Endothelial cell of umbilical vein (primary cell): ENCODE measurements around the gene PLEKHG3. TPM values are rescaled to one million over a fixed set of nuclear protein-coding genes. Genes with fewer than 3 reads are reported as not detected.

ENCODE experiments used
- BruUV-seq: library from RNA; stranded (reverse); fragments of 400-500 nt; replicated peaks from 2 replicates; lab custom pipeline; 2021; lab: Mats Ljungman, UMichigan
- CTCF ChIA-PET: fragments of 300-600, 350-600 bp; sonication (Branson Sonifier 250); formaldehyde crosslinking; loops from one replicate; lab custom pipeline; 2021; ENCODE audit warnings: antibody characterized with exemption, inconsistent platforms; lab: Charles Lee
- POLR2A ChIA-PET: fragments of 300-600, 350-600 bp; sonication (Branson Sonifier 250); formaldehyde crosslinking; loops from one replicate; lab custom pipeline; 2021; ENCODE audit warnings: antibody characterized with exemption, inconsistent platforms; lab: Charles Lee
- DNase-seq: peaks from one replicate; pipeline ENCODE4 v3.0.0-alpha.2; 2011; ENCODE audit warnings: low read depth, low spot score
- FAIRE-seq: peaks from 2 replicates; lab custom pipeline; 2011; peaks lifted over from hg19 to GRCh38; lab: Jason Lieb, UNC
- H2AFZ ChIP-seq: 2 replicates; pipeline ENCODE4 v1.6.0; 2012; ENCODE audit warnings: low read depth, low read length, control low read depth, inconsistent platforms
- H3K27ac ChIP-seq: 2 replicates; pipeline ENCODE4 v1.5.1; 2011; ENCODE audit warnings: low read depth, mild to moderate bottlenecking, control low read depth, low read length, moderate library complexity; ENCODE audit not compliant: insufficient read depth
- H3K27me3 ChIP-seq, 2 experiments: 2 replicates each; pipeline versions ENCODE4 v1.6.0 to v1.6.1; 2011; ENCODE audit warnings: low read length in 2 of 2, mixed read lengths in 1 of 2; ENCODE audit not compliant: control insufficient read depth in 2 of 2, insufficient read depth in 2 of 2
- H3K36me3 ChIP-seq, 2 experiments: 2 replicates in 1 of 2; 3 replicates in 1 of 2; pipeline ENCODE4 v1.5.1; 2011; ENCODE audit warnings: low read length in 2 of 2, mild to moderate bottlenecking in 1 of 2, moderate library complexity in 1 of 2; ENCODE audit not compliant: control insufficient read depth in 2 of 2, insufficient read depth in 2 of 2; ENCODE audit errors: extremely low read depth in 1 of 2
- H3K4me1 ChIP-seq: 3 replicates; pipeline ENCODE4 v1.5.1; 2011; ENCODE audit warnings: mild to moderate bottlenecking, low read length; ENCODE audit not compliant: control insufficient read depth, insufficient read depth; ENCODE audit errors: extremely low read depth
- H3K4me2 ChIP-seq: 2 replicates; pipeline ENCODE4 v1.6.1; 2011; ENCODE audit warnings: low read length, control low read depth, mixed read lengths; ENCODE audit not compliant: insufficient read depth
- H3K4me3 ChIP-seq, 3 experiments: fragments of 200-600 bp in 1 of 3; sonication (generic), shearing (Covaris generic) in 1 of 3; replicated peaks in 1 of 3; 2 replicates each; pipeline ENCODE4 v1.5.1; 2011 to 2016; ENCODE audit warnings: control low read depth in 3 of 3, low read length in 3 of 3, mild to moderate bottlenecking in 2 of 3, inconsistent platforms in 1 of 3, low read depth in 1 of 3, moderate library complexity in 1 of 3; ENCODE audit not compliant: insufficient read depth in 1 of 3
- H3K79me2 ChIP-seq: 2 replicates; pipeline ENCODE4 v1.6.0; 2012; ENCODE audit warnings: low read length, inconsistent platforms; ENCODE audit not compliant: control insufficient read depth, insufficient read depth
- H3K9ac ChIP-seq: replicated peaks from 2 replicates; pipeline ENCODE3; 2011; ENCODE audit warnings: low read length, control low read depth; ENCODE audit not compliant: insufficient read depth; ENCODE audit errors: extremely low read depth
- H3K9me1 ChIP-seq: replicated peaks from 3 replicates; pipeline ENCODE4 v1.6.0; 2011; ENCODE audit warnings: mild to moderate bottlenecking, low read length; ENCODE audit not compliant: control insufficient read depth, insufficient read depth; ENCODE audit errors: extremely low read depth
- H3K9me3 ChIP-seq: replicated peaks from 2 replicates; pipeline ENCODE4 v1.5.1; 2012; ENCODE audit warnings: low read length, inconsistent platforms; ENCODE audit not compliant: control insufficient read depth, insufficient read depth
- H4K20me1 ChIP-seq: replicated peaks from 2 replicates; pipeline ENCODE3; 2011; ENCODE audit warnings: mild to moderate bottlenecking, low read length; ENCODE audit not compliant: control insufficient read depth, insufficient read depth; ENCODE audit errors: extremely low read depth
- EZH2 ChIP-seq: IDR thresholded peaks from 2 replicates; pipeline ENCODE4 v1.6.1; 2012; ENCODE audit warnings: borderline replicate concordance, low read depth, mild to moderate bottlenecking, moderate library complexity, low read length, inconsistent platforms; ENCODE audit not compliant: severe bottlenecking
- FOS ChIP-seq: IDR thresholded peaks from 2 replicates; pipeline ENCODE4 v1.6.1; 2011; ENCODE audit warnings: mild to moderate bottlenecking, low read length, moderate library complexity, borderline replicate concordance; ENCODE audit not compliant: insufficient read depth
- GATA2 ChIP-seq: IDR thresholded peaks from 2 replicates; pipeline ENCODE4 v1.7.0; 2011; ENCODE audit warnings: low read depth, mild to moderate bottlenecking, moderate library complexity, mixed read lengths, low read length; ENCODE audit not compliant: insufficient read length, insufficient read depth
- JUN ChIP-seq: IDR thresholded peaks from 2 replicates; pipeline ENCODE4 v1.6.1; 2011; ENCODE audit warnings: borderline replicate concordance, low read depth; ENCODE audit not compliant: insufficient read length, insufficient read depth
- MYC ChIP-seq: IDR thresholded peaks from one replicate; pipeline ENCODE4 v1.6.1; 2011; ENCODE audit warnings: mild to moderate bottlenecking, low read depth, low read length
- POLR2A ChIP-seq: IDR thresholded peaks from 2 replicates; pipeline ENCODE4 v1.6.1; 2012; ENCODE audit warnings: low read depth, mild to moderate bottlenecking, control low read depth, low read length
- POLR2AphosphoS5 ChIP-seq: IDR thresholded peaks from 2 replicates; pipeline ENCODE4 v1.6.1; 2012; ENCODE audit warnings: low read depth, mild to moderate bottlenecking, control low read depth, low read length, moderate library complexity; ENCODE audit not compliant: insufficient read depth
- dilution Hi-C: fragments of 300-500 bp; cut with MboI; formaldehyde crosslinking; loops from one replicate; pipeline ENCODE4 v1.15.0; 2019; ENCODE audit warnings: low sequenced_read_pairs; ENCODE audit not compliant: extremely low pct_ligation_motif_present
- intact Hi-C: fragments of 100-400 bp; cut with micrococcal nuclease; formaldehyde crosslinking; loops from one replicate; pipeline ENCODE4 v1.10.0; 2022
- polyA plus RNA-seq, 4 experiments: library from polyadenylated mRNA; depleted of rRNA in 3 of 4; stranded (reverse) in 3 of 4; unstranded in 1 of 4; fragments of >200 nt; gene quantifications; 2 replicates each; pipeline versions ENCODE4 v1.2.1 to v1.2.3, GENCODE V29; 2011 to 2012; ENCODE audit warnings: missing spikeins in 1 of 4
- total RNA-seq: library from RNA; stranded (reverse); gene quantifications from 2 replicates; pipeline ENCODE4 v1.2.3, GENCODE V29; 2021
- TF ChIP-seq, protein P1 (sequence below): IDR thresholded peaks from 2 replicates; pipeline ENCODE4 v1.6.1; 2011; ENCODE audit not compliant: insufficient read depth, insufficient read length
- TF ChIP-seq, protein P2 (sequence below), 2 donors: IDR thresholded peaks; 1 replicate in 1 of 2; 2 replicates in 1 of 2; pipeline ENCODE4 v1.5.1; 2011; ENCODE audit warnings: low read length in 2 of 2, mild to moderate bottlenecking in 2 of 2, moderate library complexity in 2 of 2, control low read depth in 1 of 2, inconsistent platforms in 1 of 2, low read depth in 1 of 2; ENCODE audit not compliant: insufficient read depth in 1 of 2; ENCODE audit errors: extremely low read depth in 1 of 2

The PLEKHG3 gene
- total and polyA plus RNA-seq, 2 donors (not counting 3 experiments of a cell fraction or from before 2014, with no cell fraction given): 6.6 to 8.0 TPM

DNA sequence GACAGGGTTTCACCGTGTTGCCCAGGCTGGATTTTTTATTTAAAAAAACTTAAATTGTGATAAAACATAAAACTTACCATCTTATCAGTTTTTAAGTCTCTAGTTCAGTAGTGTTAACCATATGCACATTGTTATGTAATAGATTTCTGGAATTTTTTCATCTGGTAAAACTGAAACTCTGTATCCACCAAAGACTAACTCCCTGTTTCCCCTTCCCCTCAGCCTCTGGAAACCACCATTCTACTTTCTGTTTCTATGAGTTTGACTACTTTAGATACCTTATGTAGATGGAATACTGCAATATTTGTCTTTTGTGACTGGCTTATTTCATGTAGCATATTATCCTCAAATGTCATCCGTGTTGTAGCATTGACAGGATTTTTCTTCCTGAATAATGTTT, 12.8 kb upstream of the PLEKHG3 start:
- ChIA-PET CTCF (interaction anchor here (1.1 to 1.4 kb wide), 2 partner anchors 12 to 73 kb away, joined by 3 to 4 read pairs; partner anchors contain the start of gene PLEKHG3), POLR2A (no interaction called here)
- Histone ChIP-seq H3K4me1 (no peaks in the 10 kb centered on the region), H4K20me1 (no peaks in the 10 kb centered on the region), H2AFZ (no peak overlapping the region), H3K27ac (no peak overlapping the region), H3K4me2 (no peak overlapping the region), H3K9me1 (no peaks in the 10 kb centered on the region), H3K9ac (no peak overlapping the region), H3K27me3 (peaks cover 24 to 27% of the 10 kb centered on the region in 2 experiments), H3K79me2 (no peaks in the 10 kb centered on the region), H3K36me3 (no peaks in the 10 kb centered on the region), H3K9me3 (no peaks in the 10 kb centered on the region), H3K4me3 (no peak overlapping the region)
- TF ChIP-seq EZH2 (no peak), MYC (no peak), POLR2AphosphoS5 (no peak), FOS (no peak), JUN (no peak), POLR2A (no peak), GATA2 (no peak)
- TF ChIP-seq, protein P1, sequence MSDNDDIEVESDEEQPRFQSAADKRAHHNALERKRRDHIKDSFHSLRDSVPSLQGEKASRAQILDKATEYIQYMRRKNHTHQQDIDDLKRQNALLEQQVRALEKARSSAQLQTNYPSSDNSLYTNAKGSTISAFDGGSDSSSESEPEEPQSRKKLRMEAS: no peak
- TF ChIP-seq, protein P2, sequence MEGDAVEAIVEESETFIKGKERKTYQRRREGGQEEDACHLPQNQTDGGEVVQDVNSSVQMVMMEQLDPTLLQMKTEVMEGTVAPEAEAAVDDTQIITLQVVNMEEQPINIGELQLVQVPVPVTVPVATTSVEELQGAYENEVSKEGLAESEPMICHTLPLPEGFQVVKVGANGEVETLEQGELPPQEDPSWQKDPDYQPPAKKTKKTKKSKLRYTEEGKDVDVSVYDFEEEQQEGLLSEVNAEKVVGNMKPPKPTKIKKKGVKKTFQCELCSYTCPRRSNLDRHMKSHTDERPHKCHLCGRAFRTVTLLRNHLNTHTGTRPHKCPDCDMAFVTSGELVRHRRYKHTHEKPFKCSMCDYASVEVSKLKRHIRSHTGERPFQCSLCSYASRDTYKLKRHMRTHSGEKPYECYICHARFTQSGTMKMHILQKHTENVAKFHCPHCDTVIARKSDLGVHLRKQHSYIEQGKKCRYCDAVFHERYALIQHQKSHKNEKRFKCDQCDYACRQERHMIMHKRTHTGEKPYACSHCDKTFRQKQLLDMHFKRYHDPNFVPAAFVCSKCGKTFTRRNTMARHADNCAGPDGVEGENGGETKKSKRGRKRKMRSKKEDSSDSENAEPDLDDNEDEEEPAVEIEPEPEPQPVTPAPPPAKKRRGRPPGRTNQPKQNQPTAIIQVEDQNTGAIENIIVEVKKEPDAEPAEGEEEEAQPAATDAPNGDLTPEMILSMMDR (IDR thresholded peaks at IDR 0.05; ENCODE audit: extremely low read depth in 1 of 2, insufficient read depth in 1 of 2, low read depth in 1 of 2, low read length in 2 of 2): no peak
- intact Hi-C loops: no loop called here
- FAIRE-seq (no peak), DNase-seq (no peak)
- dilution Hi-C loops: no loop called here
- BruUV-seq: no TSS peak
